Lung (tissue), 12 donors: Measurements from ENCODE around the gene BRCA2. TPM values are rescaled to one million over a fixed set of nuclear protein-coding genes. Genes with fewer than 3 reads are reported as not detected.
"Not testable (repeated sequence)": the region's sequence is repeated elsewhere in the genome, so short reads cannot be mapped to it uniquely, and the experiment has no call there.

Experiments used
- ATAC-seq: fragments of 200-7000 bp; cut with Tn5 transposase; one replicate; pipeline ENCODE4 v1.9.1; 2020; ENCODE audit warnings: moderate number of reproducible peaks; ENCODE audit not compliant: insufficient read depth, low FRiP score
- DNase-seq, 3 donors: peaks; one replicate each; pipeline ENCODE4 v3.0.0-alpha.2; 2013 to 2017
- H3K27ac ChIP-seq, 2 donors: one replicate each; pipeline ENCODE4 v1.5.1; 2013; ENCODE audit warnings: mild to moderate bottlenecking in 2 of 2, moderate library complexity in 2 of 2, control low read depth in 1 of 2, inconsistent platforms in 1 of 2, low read depth in 1 of 2, low read length in 1 of 2
- H3K27me3 ChIP-seq, 3 donors: one replicate each; pipeline ENCODE4 v1.5.1; 2013; ENCODE audit warnings: low read length in 2 of 3; ENCODE audit not compliant: control insufficient read depth in 3 of 3, insufficient read depth in 3 of 3
- H3K36me3 ChIP-seq, 4 donors: one replicate each; pipeline ENCODE4 v1.5.1; 2013; ENCODE audit warnings: low read length in 4 of 4, mild to moderate bottlenecking in 1 of 4, moderate library complexity in 1 of 4; ENCODE audit not compliant: control insufficient read depth in 4 of 4, insufficient read depth in 4 of 4
- H3K4me1 ChIP-seq, 5 donors: one replicate each; pipeline ENCODE4 v1.5.1; 2013; ENCODE audit warnings: low read length in 5 of 5, mild to moderate bottlenecking in 2 of 5, moderate library complexity in 1 of 5; ENCODE audit not compliant: control insufficient read depth in 5 of 5, insufficient read depth in 5 of 5
- H3K4me3 ChIP-seq: one replicate; pipeline ENCODE4 v1.5.1; 2013; ENCODE audit warnings: mild to moderate bottlenecking, control low read depth, moderate library complexity
- H3K9ac ChIP-seq, 2 donors: one replicate each; pipeline ENCODE4 v1.5.1; 2013; ENCODE audit warnings: low read length in 2 of 2, control low read depth in 1 of 2; ENCODE audit not compliant: insufficient read depth in 1 of 2
- H3K9me3 ChIP-seq, 4 donors: one replicate each; pipeline ENCODE4 v1.5.1; 2013; ENCODE audit warnings: low read length in 3 of 4, mild to moderate bottlenecking in 1 of 4, moderate library complexity in 1 of 4; ENCODE audit not compliant: control insufficient read depth in 4 of 4, insufficient read depth in 3 of 4
- WGBS, 2 donors: extraction: QIAGEN DNeasy Blood & Tissue Kit; methylation state at CpG; one replicate each; pipeline ENCODE4 v1.1.7; 2013; 5-methylcytosine and 5-hydroxymethylcytosine counted together
- polyA plus RNA-seq, 2 donors: library from polyadenylated mRNA; stranded (reverse); fragments of 200-250 nt; gene quantifications; one replicate each; pipeline ENCODE4 v1.2.1, GENCODE V29; 2013
- total RNA-seq, 2 donors: library from RNA; depleted of rRNA in 1 of 2; stranded (reverse); fragments of >200 nt in 1 of 2; gene quantifications; one replicate each; pipeline ENCODE4 v1.2.1, GENCODE V29; 2014 to 2021
- TF ChIP-seq, protein P1 (sequence below): IDR thresholded peaks from 2 replicates; pipeline ENCODE4 v1.5.1; 2012; ENCODE audit warnings: mild to moderate bottlenecking; ENCODE audit errors: control extremely low read depth, extremely low read depth
- donor health status: control.
- donor health status: control.
- donor health status: Bipolar disorder and iron deficiency.
- donor health status: healthy.
- donor health status: DM: yes; HTN: yes; CAD: no.

Gene BRCA2
- total and polyA plus RNA-seq, 4 donors, result 0.85 to 12.8 (median 2.4) TPM

DNA sequence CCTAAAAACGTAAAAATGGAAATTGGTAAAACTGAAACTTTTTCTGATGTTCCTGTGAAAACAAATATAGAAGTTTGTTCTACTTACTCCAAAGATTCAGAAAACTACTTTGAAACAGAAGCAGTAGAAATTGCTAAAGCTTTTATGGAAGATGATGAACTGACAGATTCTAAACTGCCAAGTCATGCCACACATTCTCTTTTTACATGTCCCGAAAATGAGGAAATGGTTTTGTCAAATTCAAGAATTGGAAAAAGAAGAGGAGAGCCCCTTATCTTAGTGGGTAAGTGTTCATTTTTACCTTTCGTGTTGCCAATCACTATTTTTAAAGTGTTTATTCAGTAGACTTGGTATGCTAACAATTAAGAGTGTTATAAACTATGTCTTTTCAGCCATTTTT is 25.6 kb downstream of the BRCA2 start:
- ATAC-seq, result no peak
- WGBS, 2 donors, result 41 to 57% methylated on average over 3 of the region's 3 CpGs
- Histone ChIP-seq H3K9ac (no peak overlapping the region), H3K27me3 (no peaks in the 10 kb centered on the region), H3K9me3 (no peaks in the 10 kb centered on the region), H3K4me1 (no peaks in the 10 kb centered on the region), H3K27ac (no peak overlapping the region), H3K36me3 (peaks cover 0 to 5% (median 2%) of the 10 kb centered on the region in 4 donors), H3K4me3 (no peak overlapping the region)
- TF ChIP-seq, protein P1, sequence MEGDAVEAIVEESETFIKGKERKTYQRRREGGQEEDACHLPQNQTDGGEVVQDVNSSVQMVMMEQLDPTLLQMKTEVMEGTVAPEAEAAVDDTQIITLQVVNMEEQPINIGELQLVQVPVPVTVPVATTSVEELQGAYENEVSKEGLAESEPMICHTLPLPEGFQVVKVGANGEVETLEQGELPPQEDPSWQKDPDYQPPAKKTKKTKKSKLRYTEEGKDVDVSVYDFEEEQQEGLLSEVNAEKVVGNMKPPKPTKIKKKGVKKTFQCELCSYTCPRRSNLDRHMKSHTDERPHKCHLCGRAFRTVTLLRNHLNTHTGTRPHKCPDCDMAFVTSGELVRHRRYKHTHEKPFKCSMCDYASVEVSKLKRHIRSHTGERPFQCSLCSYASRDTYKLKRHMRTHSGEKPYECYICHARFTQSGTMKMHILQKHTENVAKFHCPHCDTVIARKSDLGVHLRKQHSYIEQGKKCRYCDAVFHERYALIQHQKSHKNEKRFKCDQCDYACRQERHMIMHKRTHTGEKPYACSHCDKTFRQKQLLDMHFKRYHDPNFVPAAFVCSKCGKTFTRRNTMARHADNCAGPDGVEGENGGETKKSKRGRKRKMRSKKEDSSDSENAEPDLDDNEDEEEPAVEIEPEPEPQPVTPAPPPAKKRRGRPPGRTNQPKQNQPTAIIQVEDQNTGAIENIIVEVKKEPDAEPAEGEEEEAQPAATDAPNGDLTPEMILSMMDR, result no peak
- DNase-seq, result peak in 1 of 3 donors; percentile 20

DNA sequence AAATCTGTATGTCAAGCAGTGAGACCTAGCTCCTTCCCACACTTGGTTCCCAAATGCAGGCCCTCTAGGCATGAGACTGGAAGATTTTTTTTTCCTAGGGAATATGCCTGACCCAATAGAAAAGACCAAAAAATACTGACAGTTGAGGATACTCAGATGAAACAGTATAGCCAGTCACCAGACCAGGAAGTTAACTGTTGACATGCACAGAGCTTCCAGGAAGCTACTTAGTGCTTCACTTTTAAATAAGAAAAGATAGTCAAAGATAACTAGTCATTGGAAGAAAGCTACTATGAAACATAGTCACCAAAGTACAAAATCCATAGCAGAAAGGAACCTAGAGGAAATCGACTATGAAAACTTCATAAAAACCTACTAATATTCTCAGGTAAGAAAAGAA is 32.3 kb downstream of the BRCA2 start:
- Histone ChIP-seq H3K9ac (no peak overlapping the region), H3K4me3 (no peak overlapping the region), H3K4me1 (peaks cover 0 to 4% (median 0%) of the 10 kb centered on the region in 5 donors), H3K27me3 (no peaks in the 10 kb centered on the region), H3K36me3 (no peaks in the 10 kb centered on the region), H3K9me3 (no peaks in the 10 kb centered on the region), H3K27ac (no peak overlapping the region)
- DNase-seq, result no peak
- no peak for ATAC-seq
- WGBS, 2 donors, result 96 to 97% methylated on average over 1 of the region's 1 CpG
- TF ChIP-seq, protein P1, result no peak

DNA sequence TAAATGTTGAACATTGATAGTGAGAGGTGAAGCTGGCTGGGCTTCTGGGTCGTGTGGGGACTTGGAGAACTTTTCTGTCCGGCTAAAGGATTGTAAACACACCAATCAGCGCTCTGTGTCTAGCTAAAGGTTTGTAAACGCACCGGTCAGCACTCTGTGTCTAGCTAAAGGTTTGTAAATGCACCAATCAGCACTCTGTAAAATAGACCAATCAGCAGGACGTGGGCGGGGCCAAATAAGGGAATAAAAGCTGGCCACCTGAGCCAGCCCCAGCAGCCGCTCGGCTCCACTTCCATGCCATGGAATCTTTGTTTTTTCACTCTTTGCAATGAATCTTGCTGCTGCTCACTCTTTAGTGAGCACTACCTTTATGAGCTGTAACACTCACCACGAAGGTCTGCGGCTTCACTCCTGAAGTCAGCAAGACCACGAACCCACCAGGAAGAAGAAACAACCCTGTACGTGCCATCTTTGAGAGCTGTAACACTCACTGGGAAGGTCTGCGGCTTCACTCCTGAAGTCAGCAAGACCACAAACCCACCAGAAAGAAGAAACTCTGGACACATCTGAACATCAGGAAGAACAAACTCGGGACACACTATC is 35.6 kb downstream of the BRCA2 start:
- 91 to 95% methylated on average over 15 of the region's 15 CpGs for WGBS, 2 donors
- not testable (repeated sequence) for H3K36me3 ChIP-seq, H3K27ac ChIP-seq, ATAC-seq, H3K4me1 ChIP-seq, H3K9ac ChIP-seq, H3K4me3 ChIP-seq, DNase-seq, H3K27me3 ChIP-seq, H3K9me3 ChIP-seq

DNA sequence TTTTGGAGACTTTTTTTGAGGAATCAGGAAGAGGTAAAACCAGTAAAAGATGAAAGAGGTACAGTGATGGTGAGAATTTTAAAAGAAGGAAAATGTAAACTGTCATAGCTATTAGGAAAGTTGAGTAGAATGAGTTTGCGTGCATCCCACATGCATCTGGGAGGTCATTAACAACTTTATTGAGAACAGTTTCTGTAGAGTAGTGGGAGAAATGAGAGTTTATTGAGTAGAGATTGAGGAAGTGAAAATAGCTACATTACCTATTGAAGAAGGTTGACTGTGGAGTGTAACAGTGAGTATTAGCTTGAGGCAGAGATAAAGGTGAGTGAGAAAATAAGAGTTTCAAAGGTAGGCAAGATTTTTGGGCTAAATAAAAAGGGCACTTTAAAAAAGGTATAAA is 38.7 kb downstream of the BRCA2 start:
- ATAC-seq, result no peak

DNA sequence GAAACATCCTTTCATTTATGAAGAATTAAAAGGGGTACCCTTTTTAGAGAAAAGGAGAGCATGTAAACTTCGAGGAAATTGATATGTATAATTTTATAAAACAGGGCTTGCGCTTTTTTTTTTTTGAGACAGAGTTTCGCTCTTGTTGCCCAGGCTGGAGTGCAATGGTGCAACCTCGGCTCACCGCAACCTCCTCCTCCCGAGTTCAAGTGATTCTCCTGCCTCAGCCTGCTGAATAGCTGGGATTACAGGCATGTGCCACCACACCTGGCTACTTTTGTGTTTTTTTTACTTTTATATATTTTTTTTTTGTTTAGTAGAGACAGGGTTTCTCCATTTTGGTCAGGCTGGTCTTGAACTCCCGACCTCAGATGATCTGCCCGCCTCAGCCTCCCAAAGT is 40.6 kb downstream of the BRCA2 start:
- H3K36me3 ChIP-seq, H3K9me3 ChIP-seq, H3K9ac ChIP-seq, DNase-seq, H3K4me3 ChIP-seq, H3K4me1 ChIP-seq, H3K27ac ChIP-seq, H3K27me3 ChIP-seq, ATAC-seq: not testable (repeated sequence)
- 83 to 88% methylated on average over 8 of the region's 8 CpGs for WGBS, 2 donors

More for the DNA sequence above, 38.7 kb downstream of the BRCA2 start:
- no peak for DNase-seq
- TF ChIP-seq, protein P1, result no peak
- Histone ChIP-seq H3K36me3 (no peaks in the 10 kb centered on the region), H3K4me1 (peaks cover 0 to 4% (median 0%) of the 10 kb centered on the region in 5 donors), H3K9ac (no peak overlapping the region), H3K9me3 (no peaks in the 10 kb centered on the region), H3K27me3 (no peaks in the 10 kb centered on the region), H3K27ac (no peak overlapping the region), H3K4me3 (no peak overlapping the region)
- WGBS, 2 donors, result 97 to 99% methylated on average over 1 of the region's 1 CpG
